ENCODE data around the gene NTM.

The NTM gene

DNA sequence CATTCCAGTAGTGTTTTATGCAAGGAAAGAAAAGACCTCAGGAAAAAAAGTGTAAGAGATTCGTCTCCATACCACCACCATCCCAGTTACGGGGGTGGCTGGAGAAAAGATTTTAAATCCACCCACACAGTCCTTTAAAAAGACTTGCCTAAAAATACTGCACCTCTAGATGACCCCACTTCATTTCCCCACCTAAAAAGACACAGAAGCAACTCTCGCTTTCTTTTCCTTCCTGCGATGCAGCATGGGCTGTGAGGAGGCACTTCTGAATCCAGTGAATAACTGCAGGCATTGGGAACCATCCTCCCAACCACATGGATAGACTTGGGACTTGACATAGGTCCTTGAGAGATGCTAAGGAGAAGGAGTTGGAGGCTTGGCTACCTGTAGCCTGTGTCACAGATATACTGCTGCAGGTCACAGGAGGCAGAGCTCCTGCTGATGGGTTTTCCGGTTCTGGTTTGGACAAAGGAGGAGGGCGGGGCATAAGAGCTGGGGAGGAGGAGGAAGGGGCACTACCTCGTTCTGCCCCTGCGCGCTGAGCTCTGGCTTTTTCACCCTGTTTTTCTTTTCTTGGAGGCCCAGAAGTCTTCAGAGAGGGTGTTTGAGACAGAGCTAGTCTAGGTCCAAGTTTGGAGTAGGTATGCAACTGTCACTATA, 285.9 kb downstream of the NTM start:
- no peak for TF ChIP-seq SPI1 (IDR thresholded peaks at IDR 0.05; ENCODE audit: borderline replicate concordance, low read depth)
- TF ChIP-seq, protein P1, sequence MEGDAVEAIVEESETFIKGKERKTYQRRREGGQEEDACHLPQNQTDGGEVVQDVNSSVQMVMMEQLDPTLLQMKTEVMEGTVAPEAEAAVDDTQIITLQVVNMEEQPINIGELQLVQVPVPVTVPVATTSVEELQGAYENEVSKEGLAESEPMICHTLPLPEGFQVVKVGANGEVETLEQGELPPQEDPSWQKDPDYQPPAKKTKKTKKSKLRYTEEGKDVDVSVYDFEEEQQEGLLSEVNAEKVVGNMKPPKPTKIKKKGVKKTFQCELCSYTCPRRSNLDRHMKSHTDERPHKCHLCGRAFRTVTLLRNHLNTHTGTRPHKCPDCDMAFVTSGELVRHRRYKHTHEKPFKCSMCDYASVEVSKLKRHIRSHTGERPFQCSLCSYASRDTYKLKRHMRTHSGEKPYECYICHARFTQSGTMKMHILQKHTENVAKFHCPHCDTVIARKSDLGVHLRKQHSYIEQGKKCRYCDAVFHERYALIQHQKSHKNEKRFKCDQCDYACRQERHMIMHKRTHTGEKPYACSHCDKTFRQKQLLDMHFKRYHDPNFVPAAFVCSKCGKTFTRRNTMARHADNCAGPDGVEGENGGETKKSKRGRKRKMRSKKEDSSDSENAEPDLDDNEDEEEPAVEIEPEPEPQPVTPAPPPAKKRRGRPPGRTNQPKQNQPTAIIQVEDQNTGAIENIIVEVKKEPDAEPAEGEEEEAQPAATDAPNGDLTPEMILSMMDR (IDR thresholded peaks at IDR 0.05; ENCODE audit: insufficient read depth, low read length) = no peak
- TF ChIP-seq POLR2AphosphoS5 (IDR thresholded peaks at IDR 0.05; ENCODE audit: low read depth) = no peak
- no peak overlapping the region for H3K27ac ChIP-seq (replicated peaks)
- no peak overlapping the region for H3K4me3 ChIP-seq (replicated peaks; ENCODE audit: insufficient read depth, low read length)
- peaks cover 7% of the 10 kb centered on the region for H3K27me3 ChIP-seq (ENCODE audit: insufficient read depth, poor library complexity, severe bottlenecking)
- no peak for DNase-seq (ENCODE audit: low read depth in 1 of 2, low spot score in 1 of 2)

DNA sequence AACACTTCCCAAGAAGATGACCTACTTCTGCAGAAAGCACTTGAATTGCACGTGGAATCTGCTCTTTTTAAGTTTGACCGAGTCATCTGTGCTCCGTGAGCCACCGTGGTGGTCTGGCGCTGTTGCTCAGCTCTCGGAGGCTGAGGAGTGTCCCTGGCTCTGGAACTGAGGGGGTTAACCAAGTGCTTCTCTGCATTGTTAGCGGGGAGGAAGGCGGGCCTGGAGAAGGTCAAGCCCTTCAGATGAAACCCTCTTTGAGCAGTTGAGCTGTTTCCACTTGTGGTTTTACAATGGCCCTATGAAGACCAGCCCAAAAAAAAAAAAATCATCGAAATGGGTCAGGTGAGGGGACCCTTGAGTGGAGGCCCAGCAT, 286.4 kb downstream of the NTM start:
- Histone ChIP-seq H3K4me3 (replicated peaks; ENCODE audit: insufficient read depth, low read length) (no peak overlapping the region), H3K27me3 (ENCODE audit: insufficient read depth, poor library complexity, severe bottlenecking) (peaks cover 7% of the 10 kb centered on the region), H3K27ac (replicated peaks) (no peak overlapping the region)
- TF ChIP-seq, protein P2, sequence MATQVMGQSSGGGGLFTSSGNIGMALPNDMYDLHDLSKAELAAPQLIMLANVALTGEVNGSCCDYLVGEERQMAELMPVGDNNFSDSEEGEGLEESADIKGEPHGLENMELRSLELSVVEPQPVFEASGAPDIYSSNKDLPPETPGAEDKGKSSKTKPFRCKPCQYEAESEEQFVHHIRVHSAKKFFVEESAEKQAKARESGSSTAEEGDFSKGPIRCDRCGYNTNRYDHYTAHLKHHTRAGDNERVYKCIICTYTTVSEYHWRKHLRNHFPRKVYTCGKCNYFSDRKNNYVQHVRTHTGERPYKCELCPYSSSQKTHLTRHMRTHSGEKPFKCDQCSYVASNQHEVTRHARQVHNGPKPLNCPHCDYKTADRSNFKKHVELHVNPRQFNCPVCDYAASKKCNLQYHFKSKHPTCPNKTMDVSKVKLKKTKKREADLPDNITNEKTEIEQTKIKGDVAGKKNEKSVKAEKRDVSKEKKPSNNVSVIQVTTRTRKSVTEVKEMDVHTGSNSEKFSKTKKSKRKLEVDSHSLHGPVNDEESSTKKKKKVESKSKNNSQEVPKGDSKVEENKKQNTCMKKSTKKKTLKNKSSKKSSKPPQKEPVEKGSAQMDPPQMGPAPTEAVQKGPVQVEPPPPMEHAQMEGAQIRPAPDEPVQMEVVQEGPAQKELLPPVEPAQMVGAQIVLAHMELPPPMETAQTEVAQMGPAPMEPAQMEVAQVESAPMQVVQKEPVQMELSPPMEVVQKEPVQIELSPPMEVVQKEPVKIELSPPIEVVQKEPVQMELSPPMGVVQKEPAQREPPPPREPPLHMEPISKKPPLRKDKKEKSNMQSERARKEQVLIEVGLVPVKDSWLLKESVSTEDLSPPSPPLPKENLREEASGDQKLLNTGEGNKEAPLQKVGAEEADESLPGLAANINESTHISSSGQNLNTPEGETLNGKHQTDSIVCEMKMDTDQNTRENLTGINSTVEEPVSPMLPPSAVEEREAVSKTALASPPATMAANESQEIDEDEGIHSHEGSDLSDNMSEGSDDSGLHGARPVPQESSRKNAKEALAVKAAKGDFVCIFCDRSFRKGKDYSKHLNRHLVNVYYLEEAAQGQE (IDR thresholded peaks at IDR 0.05; ENCODE audit: insufficient replicate concordance, low read depth) = no peak
- TF ChIP-seq SPI1 (IDR thresholded peaks at IDR 0.05; ENCODE audit: borderline replicate concordance, low read depth) (no peak), GABPA (IDR thresholded peaks at IDR 0.05; ENCODE audit: low read depth) (no peak)
- DNase-seq (ENCODE audit: low read depth in 1 of 2, low spot score in 1 of 2) = no peak

DNA sequence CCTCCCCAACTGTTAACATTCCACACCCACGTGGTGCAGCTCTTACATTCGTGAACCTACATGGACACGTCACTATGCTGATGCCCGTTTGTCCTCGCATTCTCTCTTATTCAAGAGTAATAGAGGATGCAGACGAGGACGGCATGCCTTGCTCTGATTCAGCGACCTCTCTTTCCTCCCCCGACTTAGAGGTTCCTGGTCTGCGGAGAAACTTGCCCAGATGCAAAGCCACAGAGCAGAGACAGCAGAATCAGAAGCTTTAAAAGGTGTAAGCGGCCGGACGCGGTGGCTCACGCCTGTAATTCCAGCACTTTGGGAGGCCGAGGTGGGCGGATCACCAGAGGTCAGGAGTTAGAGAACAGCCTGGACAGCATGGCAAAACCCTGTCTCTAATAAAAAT, 288.0 kb downstream of the NTM start:
- DNase-seq (ENCODE audit: low read depth in 1 of 2, low spot score in 1 of 2) = no peak
- Histone ChIP-seq H3K27me3 (ENCODE audit: insufficient read depth, poor library complexity, severe bottlenecking) (peaks cover 7% of the 10 kb centered on the region), H3K4me3 (replicated peaks; ENCODE audit: insufficient read depth, low read length) (no peak overlapping the region), H3K27ac (replicated peaks) (no peak overlapping the region)
- TF ChIP-seq, protein P1 (IDR thresholded peaks at IDR 0.05; ENCODE audit: insufficient read depth, low read length) = no peak
- TF ChIP-seq POLR2AphosphoS5 (IDR thresholded peaks at IDR 0.05; ENCODE audit: low read depth) (no peak), SPI1 (IDR thresholded peaks at IDR 0.05; ENCODE audit: borderline replicate concordance, low read depth) (no peak), GABPA (IDR thresholded peaks at IDR 0.05; ENCODE audit: low read depth) (no peak)
- TF ChIP-seq, protein P2 (IDR thresholded peaks at IDR 0.05; ENCODE audit: insufficient replicate concordance, low read depth) = no peak

DNA sequence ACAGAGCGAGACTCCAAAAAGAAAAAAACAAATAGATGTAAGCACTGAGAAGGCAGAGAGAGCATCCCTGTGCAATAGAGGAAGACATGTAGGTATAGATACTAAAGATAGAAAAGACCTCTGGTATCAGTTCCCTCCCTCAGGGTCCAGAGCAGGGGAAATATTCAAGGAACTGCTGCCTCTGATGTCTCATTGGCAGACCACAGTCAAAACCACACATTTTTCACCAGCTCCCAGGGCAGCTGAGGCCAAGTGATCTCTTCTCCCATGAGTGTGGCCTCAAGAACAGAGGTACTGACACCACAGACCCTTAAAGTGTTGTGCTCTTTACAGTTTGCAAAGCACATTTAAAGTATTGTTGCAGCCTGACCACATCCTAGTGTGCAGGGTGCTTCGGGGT, 288.5 kb downstream of the NTM start:
- no peak for DNase-seq (ENCODE audit: low read depth in 1 of 2, low spot score in 1 of 2)
- Histone ChIP-seq H3K27ac (replicated peaks) (no peak overlapping the region), H3K27me3 (ENCODE audit: insufficient read depth, poor library complexity, severe bottlenecking) (peaks cover 7% of the 10 kb centered on the region), H3K4me3 (replicated peaks; ENCODE audit: insufficient read depth, low read length) (no peak overlapping the region)
- no peak for TF ChIP-seq POLR2AphosphoS5 (IDR thresholded peaks at IDR 0.05; ENCODE audit: low read depth)
- TF ChIP-seq, protein P1 (IDR thresholded peaks at IDR 0.05; ENCODE audit: insufficient read depth, low read length) = no peak
- no peak for TF ChIP-seq SPI1 (IDR thresholded peaks at IDR 0.05; ENCODE audit: borderline replicate concordance, low read depth)
- no peak for TF ChIP-seq GABPA (IDR thresholded peaks at IDR 0.05; ENCODE audit: low read depth)
- TF ChIP-seq, protein P2 (IDR thresholded peaks at IDR 0.05; ENCODE audit: insufficient replicate concordance, low read depth) = no peak
